Islet of Langerhans (tissue), 1 donor: Measurements from ENCODE around the gene LRIG1.

ENCODE experiments used
- FAIRE-seq: peaks from one replicate; lab custom pipeline; 2011; peaks lifted over from hg19 to GRCh38; lab: Jason Lieb, UNC

LRIG1 gene

GRCh38 chr3:66500576-66501482 lies at the start of gene LRIG1:
Gene LRIG1, minus strand, starts transcription at chr3:66501022. Its CDS starts 615 bp downstream, at chr3:66500407.
- FAIRE-seq = no peak

GRCh38 chr3:66544619-66545429 lies 44.0 kb upstream of the LRIG1 start:
- FAIRE-seq = no peak

- FAIRE-seq = no peak
Observed at GRCh38 chr3:66542153-66542552, 41.3 kb upstream of the LRIG1 start.

- no peak for FAIRE-seq
Observed at GRCh38 chr3:66539466-66539989, 38.7 kb upstream of the LRIG1 start.

GRCh38 chr3:66538390-66538789 lies 37.6 kb upstream of the LRIG1 start:
- FAIRE-seq = no peak

GRCh38 chr3:66537735-66538134 lies 36.9 kb upstream of the LRIG1 start:
- FAIRE-seq = no peak

GRCh38 chr3:66536791-66537190 lies 36.0 kb upstream of the LRIG1 start:
- FAIRE-seq = no peak

- no peak for FAIRE-seq
Observed at GRCh38 chr3:66534304-66534845, 33.6 kb upstream of the LRIG1 start.

GRCh38 chr3:66532613-66533012 lies 31.8 kb upstream of the LRIG1 start:
- FAIRE-seq = no peak

- FAIRE-seq = no peak
Observed at GRCh38 chr3:66532160-66532587, 31.4 kb upstream of the LRIG1 start.

GRCh38 chr3:66531256-66531655 lies 30.4 kb upstream of the LRIG1 start:
- no peak for FAIRE-seq

GRCh38 chr3:66527246-66527645 lies 26.4 kb upstream of the LRIG1 start:
- no peak for FAIRE-seq

GRCh38 chr3:66525771-66526170 lies 24.9 kb upstream of the LRIG1 start:
- FAIRE-seq = peak; percentile 21

- FAIRE-seq = no peak
Observed at GRCh38 chr3:66520724-66521123, 19.9 kb upstream of the LRIG1 start.

GRCh38 chr3:66518644-66519043 lies 17.8 kb upstream of the LRIG1 start:
- FAIRE-seq = no peak

GRCh38 chr3:66518126-66518525 lies 17.3 kb upstream of the LRIG1 start:
- FAIRE-seq = no peak

GRCh38 chr3:66517241-66517640 lies 16.4 kb upstream of the LRIG1 start:
- no peak for FAIRE-seq

GRCh38 chr3:66508461-66508860 lies 7.6 kb upstream of the LRIG1 start:
- FAIRE-seq = no peak

GRCh38 chr3:66507423-66508260 lies 6.8 kb upstream of the LRIG1 start:
- no peak for FAIRE-seq

GRCh38 chr3:66506154-66506553 lies 5.3 kb upstream of the LRIG1 start:
- no peak for FAIRE-seq

- FAIRE-seq = no peak
Observed at GRCh38 chr3:66504850-66505641, 4.2 kb upstream of the LRIG1 start.
